HG02884 (cell line): ENCODE data around the gene GPBP1.

ENCODE experiments used
- ATAC-seq: cut with Tn5 transposase; IDR thresholded peaks from one replicate; pipeline ENCODE4 v1.9.1; 2021; ENCODE audit warnings: mild to moderate bottlenecking, moderate library complexity; ENCODE audit not compliant: unreplicated experiment

GPBP1 gene

DNA sequence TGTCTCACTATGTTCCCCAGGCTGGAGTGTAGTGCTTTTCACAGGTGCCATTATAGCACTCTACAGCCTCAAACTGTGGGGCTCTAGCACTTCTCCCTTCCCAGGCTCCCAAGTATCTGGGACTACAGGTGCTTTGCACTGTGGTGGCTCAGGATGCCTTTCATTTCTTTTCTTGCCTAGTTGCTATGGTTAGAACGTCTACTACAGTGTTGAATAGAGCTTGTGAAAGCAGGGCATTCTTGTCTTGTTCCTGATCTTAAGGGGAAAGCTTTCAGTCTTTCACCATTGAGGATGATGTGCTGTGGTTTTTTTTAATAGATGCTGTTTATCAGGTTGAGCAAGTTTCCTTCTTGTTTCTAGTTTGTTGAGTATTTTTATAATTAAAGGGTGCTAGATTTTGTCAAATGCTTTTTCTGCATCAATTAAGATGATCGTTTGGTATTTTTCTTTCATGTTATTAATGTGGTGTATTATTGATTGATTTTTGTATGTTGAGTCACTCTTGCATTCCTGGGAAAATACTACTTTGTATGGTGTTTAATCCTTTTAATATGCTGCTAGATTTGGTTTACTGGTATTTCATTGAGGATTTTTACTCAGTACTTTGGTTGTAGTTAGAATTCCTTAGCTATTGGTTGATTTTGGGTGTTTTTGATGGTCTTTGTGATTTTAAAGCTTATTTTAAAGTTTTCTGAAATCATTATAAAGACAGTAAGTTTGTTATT is 35.6 kb downstream of the GPBP1 start:
- ATAC-seq: no peak

DNA sequence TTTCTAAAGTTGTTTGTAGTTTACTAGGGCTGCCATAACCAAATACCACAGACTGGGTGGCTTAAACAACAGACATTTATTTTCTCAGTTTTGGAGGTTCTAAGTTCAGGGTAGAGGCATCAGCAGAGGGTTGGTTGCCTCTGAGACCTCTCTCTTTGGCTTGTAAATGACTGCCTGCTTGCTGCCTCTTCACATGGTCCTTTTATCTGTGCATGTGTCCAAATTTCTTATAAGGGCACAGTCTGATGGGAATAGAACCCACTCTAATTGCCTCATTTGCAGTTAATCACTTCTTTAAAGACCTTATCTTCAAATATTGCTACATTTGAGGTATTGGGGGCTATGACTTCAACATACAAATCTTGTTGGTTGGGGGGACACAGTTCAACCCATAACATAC is 36.8 kb downstream of the GPBP1 start:
- no peak for ATAC-seq

- no peak for ATAC-seq
Observed at GRCh38 chr5:57211039-57211438, 37.2 kb downstream of the GPBP1 start.

DNA sequence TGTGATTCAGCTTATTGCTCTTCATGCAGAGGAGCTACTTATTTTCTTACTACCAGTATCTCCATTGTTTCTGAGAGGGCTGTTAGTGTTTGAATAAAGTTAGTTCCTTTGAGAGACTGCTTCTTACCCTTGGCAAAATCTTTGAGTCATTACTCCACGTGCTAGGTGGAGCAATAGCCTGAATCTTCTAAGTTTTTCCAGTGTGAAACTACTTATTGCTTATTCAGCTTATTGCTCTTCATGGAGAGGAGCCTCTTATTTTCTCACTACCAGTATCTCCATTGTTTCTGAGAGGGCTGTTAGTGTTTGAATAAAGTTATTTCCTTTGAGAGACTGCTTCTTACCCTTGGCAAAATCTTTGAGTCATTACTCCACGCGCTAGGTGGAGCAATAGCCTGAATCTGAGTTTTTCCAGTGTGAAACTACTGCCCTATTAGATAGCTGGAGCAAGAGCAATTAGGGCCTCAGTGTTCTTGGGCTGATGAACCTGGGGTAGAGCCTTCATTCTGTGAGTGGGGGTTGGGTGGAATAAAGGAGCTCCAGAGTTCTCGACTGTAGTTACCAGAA is 41.9 kb downstream of the GPBP1 start:
- no peak for ATAC-seq

- no peak for ATAC-seq
Observed at GRCh38 chr5:57216714-57217113, 42.9 kb downstream of the GPBP1 start.

DNA sequence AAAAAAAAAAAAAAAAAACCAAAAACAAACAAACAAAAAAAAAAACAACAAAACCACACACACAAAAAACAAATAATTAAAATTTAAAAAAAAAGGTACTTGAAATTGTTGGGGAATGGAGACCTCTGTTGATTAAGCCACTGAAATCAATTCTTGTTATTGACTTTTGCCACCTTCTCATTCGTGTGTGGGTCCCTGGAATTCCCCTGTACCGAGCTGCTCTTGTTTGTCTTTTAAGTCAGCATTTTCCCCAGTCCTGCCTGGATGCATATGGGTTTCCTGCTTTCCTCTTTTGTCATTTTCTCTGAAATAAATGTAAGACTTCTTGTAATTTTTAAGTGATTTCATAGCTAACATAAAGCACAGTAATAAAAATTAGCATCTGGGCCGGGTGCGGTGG is 45.5 kb downstream of the GPBP1 start:
- ATAC-seq: no peak

- ATAC-seq: no peak
Observed at GRCh38 chr5:57221049-57221568, 47.2 kb downstream of the GPBP1 start.

DNA sequence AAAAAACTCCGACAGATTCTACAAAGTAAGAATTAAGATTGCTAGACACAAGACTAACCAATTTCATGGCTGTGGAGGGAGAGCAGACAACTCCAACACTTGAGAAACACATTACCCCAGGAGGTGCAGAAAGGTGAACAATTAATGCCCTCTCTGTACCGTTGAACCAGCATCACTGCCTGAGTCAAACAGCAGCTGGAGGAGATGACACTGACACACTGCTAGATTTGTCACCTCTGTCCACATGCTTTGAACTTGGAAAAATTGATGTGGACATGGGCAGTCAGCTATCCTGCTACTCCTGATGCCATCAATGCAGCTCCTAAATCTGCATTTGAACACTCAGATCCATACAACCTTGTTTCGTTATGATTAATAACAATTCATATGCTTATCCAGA is 51.7 kb downstream of the GPBP1 start:
- ATAC-seq: no peak

GRCh38 chr5:57229313-57229712 is 55.5 kb downstream of the GPBP1 start:
- no peak for ATAC-seq

- no peak for ATAC-seq
Observed at GRCh38 chr5:57231607-57232006, 57.7 kb downstream of the GPBP1 start.

DNA sequence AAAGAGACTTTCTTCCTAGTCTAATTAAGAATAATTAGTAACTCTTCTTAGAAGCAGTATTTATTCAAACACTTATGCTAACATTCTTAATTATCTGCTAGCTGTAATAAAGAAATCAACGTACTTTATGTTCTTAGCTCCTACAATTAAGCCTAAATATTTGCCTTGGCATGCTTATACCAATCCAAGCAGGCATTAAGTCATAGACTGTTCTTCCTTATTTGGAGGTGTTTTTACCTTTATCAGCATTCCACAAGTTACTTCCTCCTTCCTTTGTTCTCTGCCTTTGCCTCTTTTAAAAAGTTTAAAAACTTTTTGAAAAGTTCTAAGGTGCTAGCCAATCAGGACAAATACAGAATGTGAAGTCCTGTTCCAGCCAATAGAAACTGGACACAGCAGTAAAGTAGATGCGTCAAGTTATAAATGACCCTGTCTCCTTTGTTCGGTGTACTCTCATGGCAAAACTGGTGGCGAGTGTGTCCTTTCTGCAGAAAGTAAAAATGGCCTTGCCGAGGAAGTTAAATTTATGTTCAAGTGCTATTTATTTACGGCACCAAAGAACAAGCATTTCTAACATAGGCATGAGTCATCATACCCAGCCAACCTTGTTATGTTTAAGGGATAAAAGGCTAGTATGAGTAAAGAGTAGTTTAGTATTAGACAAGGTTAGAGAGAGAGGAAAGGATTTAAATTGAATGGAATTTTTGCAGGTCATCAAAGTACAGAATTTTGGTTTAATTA is 58.6 kb downstream of the GPBP1 start:
- ATAC-seq: no peak

DNA sequence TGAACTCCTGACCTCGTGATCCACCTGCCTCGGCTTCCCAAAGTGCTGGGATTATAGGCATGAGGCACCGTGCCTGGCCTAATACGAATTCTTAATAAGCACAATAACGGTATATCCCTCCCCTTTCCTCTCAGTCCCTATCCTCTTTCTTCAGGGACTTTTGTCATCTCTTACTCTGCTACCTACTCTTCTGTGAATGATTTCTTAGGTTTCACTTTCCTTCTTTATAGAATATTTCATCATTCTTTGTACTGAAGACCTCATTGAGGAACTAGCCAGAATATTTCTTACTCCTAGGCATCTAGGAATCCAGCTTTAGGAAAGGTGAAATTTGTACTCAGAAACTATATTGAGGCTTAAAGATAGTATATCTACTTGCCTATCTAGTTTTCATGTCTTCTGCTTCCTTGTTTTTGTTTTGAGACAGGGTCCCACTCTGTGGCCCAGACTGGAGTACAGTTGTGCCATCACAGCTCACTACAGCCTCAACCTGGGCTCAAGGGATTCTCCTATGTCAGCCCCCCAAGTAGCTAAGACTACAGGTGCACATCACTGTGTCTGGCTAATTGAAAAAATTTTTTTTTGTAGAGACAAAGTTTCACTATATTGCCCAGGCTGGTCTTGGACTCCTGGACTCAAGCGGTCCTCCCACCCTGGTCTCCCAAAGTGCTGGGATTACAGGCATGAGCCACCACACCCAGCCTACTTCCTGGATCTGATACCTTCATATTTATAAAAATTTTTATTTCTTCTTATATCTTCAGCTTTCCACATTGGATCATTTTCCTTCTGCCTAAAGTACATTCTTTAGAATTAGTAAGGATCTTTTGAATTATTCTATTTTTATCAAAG is 69.7 kb downstream of the GPBP1 start:
- ATAC-seq: peak; percentile 62

DNA sequence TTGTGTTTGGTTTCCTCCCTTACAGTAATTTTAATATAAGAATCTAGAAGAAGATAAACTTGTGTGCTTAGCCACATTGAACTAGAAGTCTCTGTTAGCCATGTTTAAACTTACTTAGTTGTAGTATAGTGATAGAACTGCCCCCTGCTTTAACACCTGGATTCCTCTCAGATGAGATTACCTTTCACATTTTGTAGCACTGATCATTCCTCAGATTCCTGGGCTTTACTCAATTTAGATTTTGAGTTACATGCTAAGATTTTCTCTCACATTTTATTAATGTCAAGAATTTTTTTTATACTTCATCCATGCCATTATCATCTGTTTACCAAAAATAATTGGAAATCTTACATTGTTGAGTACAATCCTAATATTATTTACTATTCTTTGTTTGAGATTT is 70.5 kb downstream of the GPBP1 start:
- no peak for ATAC-seq

GRCh38 chr5:57246426-57246825 is 72.6 kb downstream of the GPBP1 start:
- no peak for ATAC-seq

DNA sequence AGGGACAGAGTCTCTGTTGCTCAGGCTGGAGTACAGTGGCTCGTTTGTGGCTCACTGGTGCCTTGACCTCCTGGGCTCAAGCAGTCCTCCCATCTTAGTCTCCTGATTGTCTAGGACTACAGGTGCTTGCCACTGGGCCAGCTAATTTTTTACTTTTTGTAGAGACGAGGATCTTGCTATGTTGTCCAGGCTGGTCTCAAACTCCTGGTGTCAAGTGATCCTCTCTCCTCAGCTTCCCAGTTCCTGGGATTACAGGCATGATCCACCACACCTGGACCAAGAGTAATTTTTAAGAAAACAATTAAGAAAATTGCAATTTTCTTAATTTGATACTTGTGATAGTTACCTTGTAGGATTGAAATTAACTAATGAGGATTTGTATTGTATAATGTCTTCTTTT is 73.9 kb downstream of the GPBP1 start:
- no peak for ATAC-seq

DNA sequence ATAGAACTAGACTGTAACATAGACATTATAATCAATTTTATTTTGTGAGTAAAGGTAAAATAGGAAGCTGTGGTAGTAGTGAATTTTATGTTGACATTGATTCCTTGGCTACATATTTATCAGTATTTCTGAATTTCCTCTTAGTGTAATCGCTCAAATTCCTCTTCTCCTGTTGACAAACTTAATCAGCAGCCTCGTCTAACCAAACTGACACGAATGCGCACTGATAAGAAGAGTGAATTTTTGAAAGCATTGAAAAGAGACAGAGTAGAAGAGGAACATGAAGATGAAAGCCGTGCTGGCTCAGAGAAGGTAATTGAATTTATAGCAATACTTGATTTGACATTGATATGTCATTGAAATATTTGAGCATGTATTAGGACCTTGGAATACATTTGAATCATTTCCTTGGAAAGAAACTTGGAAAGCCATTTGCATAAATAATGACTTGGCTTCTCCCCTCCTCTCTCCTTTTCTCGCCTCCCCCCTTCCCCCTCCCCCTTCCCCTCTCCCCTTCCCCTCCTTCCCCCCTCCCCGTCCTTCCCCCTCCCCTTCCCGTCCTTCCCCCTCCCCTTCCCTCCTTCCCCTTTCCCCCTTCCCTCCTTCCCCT is 75.5 kb downstream of the GPBP1 start:
- ATAC-seq: no peak

DNA sequence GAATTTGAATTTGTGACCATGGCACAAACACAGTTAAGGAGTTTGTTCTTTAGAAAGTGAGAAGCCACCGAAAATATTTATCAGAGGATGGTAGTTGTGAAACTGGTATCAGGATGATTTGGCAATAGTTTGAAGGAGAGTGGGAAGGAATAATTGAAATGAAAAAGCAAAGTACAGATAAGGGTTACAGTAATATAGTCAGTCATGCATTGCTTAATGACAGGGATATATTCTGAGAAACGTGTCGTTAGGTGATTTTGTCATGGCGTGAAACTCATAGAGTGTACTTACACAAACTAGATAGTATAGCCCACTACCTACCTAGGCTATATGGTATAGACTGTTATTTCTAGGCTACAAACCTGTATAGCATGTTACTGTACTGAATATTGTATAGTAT is 84.2 kb downstream of the GPBP1 start:
- no peak for ATAC-seq

DNA sequence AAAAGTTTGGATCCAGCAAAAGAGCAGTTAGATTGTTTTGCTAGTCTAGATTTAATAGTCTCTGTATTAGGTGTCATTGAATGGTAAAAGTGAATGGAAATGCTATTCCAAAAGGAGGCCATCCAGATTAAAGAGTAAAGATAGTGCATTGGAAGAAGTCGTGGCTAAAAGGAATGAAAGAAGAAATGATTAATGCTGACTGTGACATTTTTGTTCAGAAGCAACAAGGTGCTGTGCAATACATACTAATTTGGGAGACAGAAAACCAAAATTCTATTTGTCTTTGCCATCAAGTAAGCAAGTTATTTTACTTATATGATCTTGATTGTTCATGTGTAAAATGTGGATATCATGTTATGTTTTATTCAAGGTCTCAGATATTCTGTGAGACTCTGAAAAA is 85.1 kb downstream of the GPBP1 start:
- ATAC-seq: no peak

- ATAC-seq: no peak
Observed at GRCh38 chr5:57259704-57260103, 85.8 kb downstream of the GPBP1 start.

- ATAC-seq: no peak
Observed at GRCh38 chr5:57262541-57262940, 88.7 kb downstream of the GPBP1 start.

- ATAC-seq: no peak
Observed at GRCh38 chr5:57267805-57268204, 93.9 kb downstream of the GPBP1 start.
